ENCODE data around the gene CLHC1.

- TF ChIP-seq CTCF (IDR thresholded peaks at IDR 0.05; ENCODE audit: insufficient read depth, low read length) (no peak), POLR2AphosphoS5 (IDR thresholded peaks at IDR 0.05; ENCODE audit: low read depth) (no peak)
- TF ChIP-seq, protein P1, sequence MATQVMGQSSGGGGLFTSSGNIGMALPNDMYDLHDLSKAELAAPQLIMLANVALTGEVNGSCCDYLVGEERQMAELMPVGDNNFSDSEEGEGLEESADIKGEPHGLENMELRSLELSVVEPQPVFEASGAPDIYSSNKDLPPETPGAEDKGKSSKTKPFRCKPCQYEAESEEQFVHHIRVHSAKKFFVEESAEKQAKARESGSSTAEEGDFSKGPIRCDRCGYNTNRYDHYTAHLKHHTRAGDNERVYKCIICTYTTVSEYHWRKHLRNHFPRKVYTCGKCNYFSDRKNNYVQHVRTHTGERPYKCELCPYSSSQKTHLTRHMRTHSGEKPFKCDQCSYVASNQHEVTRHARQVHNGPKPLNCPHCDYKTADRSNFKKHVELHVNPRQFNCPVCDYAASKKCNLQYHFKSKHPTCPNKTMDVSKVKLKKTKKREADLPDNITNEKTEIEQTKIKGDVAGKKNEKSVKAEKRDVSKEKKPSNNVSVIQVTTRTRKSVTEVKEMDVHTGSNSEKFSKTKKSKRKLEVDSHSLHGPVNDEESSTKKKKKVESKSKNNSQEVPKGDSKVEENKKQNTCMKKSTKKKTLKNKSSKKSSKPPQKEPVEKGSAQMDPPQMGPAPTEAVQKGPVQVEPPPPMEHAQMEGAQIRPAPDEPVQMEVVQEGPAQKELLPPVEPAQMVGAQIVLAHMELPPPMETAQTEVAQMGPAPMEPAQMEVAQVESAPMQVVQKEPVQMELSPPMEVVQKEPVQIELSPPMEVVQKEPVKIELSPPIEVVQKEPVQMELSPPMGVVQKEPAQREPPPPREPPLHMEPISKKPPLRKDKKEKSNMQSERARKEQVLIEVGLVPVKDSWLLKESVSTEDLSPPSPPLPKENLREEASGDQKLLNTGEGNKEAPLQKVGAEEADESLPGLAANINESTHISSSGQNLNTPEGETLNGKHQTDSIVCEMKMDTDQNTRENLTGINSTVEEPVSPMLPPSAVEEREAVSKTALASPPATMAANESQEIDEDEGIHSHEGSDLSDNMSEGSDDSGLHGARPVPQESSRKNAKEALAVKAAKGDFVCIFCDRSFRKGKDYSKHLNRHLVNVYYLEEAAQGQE (IDR thresholded peaks at IDR 0.05; ENCODE audit: insufficient replicate concordance, low read depth) = no peak
These were observed 62.2 kb downstream of the CLHC1 start for GRCh38 chr2:55169915-55170314.

Data from HL-60 (cell line).